ENCODE data around the gene GOLGA8N.

Gene GOLGA8N

GRCh38 chr15:32646291-32646690 lies 53.0 kb downstream of the GOLGA8N start:
- Histone ChIP-seq H3K4me2 (ENCODE audit: low read depth, low read length, poor library complexity, severe bottlenecking) (no peak overlapping the region), H3F3A (ENCODE audit: insufficient read depth) (0 out of 2 replicates have a peak, but pooled peaks cover under 1% of the 10 kb centered on the region), H3K79me2 (ENCODE audit: insufficient read depth, low read length) (no peaks in the 10 kb centered on the region), H3K9ac (ENCODE audit: low read length) (no peak overlapping the region), H3K9me3 (ENCODE audit: insufficient read depth, low read length) (no peaks in the 10 kb centered on the region), H3K4me3 (ENCODE audit: insufficient read depth, low read length, poor library complexity, severe bottlenecking) (no peak overlapping the region), H3K36me3 (ENCODE audit: low read length) (peaks cover 5% of the 10 kb centered on the region; the same call in 1 of the 2 replicates), H3K9me2 (replicated peaks; ENCODE audit: insufficient read depth, low read length) (no peaks in the 10 kb centered on the region), H4K20me1 (ENCODE audit: low read depth, low read length) (no peaks in the 10 kb centered on the region), H2AFZ (ENCODE audit: low read depth, low read length, severe bottlenecking) (no peak overlapping the region), H3K27ac (ENCODE audit: low read depth, low read length) (no peak overlapping the region), H3K27me3 (ENCODE audit: low read length) (no peaks in the 10 kb centered on the region)
- TF ChIP-seq EZH2phosphoT487 (conservative IDR thresholded peaks at IDR 0.05; ENCODE audit: low read length) (no peak), CTCF (IDR thresholded peaks at IDR 0.05; ENCODE audit: insufficient read depth, low read length, poor library complexity, severe bottlenecking) (no peak)

- Histone ChIP-seq H3K27me3 (ENCODE audit: low read length) (no peaks in the 10 kb centered on the region), H3K4me2 (ENCODE audit: low read depth, low read length, poor library complexity, severe bottlenecking) (no peak overlapping the region), H3K4me3 (ENCODE audit: insufficient read depth, low read length, poor library complexity, severe bottlenecking) (no peak overlapping the region), H3K9me2 (replicated peaks; ENCODE audit: insufficient read depth, low read length) (no peaks in the 10 kb centered on the region), H2AFZ (ENCODE audit: low read depth, low read length, severe bottlenecking) (no peak overlapping the region), H3K79me2 (ENCODE audit: insufficient read depth, low read length) (no peaks in the 10 kb centered on the region), H3K27ac (ENCODE audit: low read depth, low read length) (no peak overlapping the region), H3K9ac (ENCODE audit: low read length) (no peak overlapping the region), H4K20me1 (ENCODE audit: low read depth, low read length) (no peaks in the 10 kb centered on the region), H3F3A (ENCODE audit: insufficient read depth) (no peaks in the 10 kb centered on the region), H3K9me3 (ENCODE audit: insufficient read depth, low read length) (no peaks in the 10 kb centered on the region), H3K36me3 (ENCODE audit: low read length) (peaks cover 9% of the 10 kb centered on the region; the same call in 1 of the 2 replicates)
- TF ChIP-seq CTCF (IDR thresholded peaks at IDR 0.05; ENCODE audit: insufficient read depth, low read length, poor library complexity, severe bottlenecking): no peak
- TF ChIP-seq EZH2phosphoT487 (conservative IDR thresholded peaks at IDR 0.05; ENCODE audit: low read length): no peak
Observed at GRCh38 chr15:32649342-32649741, 56.1 kb downstream of the GOLGA8N start.

GRCh38 chr15:32651229-32651837 lies 58.1 kb downstream of the GOLGA8N start:
- peaks cover 9% of the 10 kb centered on the region; the same call in 1 of the 2 replicates for H3K36me3 ChIP-seq (ENCODE audit: low read length)
- H3K79me2 ChIP-seq (ENCODE audit: insufficient read depth, low read length): no peaks in the 10 kb centered on the region
- H3K27ac ChIP-seq (ENCODE audit: low read depth, low read length): no peak overlapping the region
- H3K9me3 ChIP-seq (ENCODE audit: insufficient read depth, low read length): no peaks in the 10 kb centered on the region
- TF ChIP-seq EZH2phosphoT487 (conservative IDR thresholded peaks at IDR 0.05; ENCODE audit: low read length) (no peak), CTCF (IDR thresholded peaks at IDR 0.05; ENCODE audit: insufficient read depth, low read length, poor library complexity, severe bottlenecking) (peak; percentile 72)
- no peak overlapping the region for H3K9ac ChIP-seq (ENCODE audit: low read length)
- H3K4me2 ChIP-seq (ENCODE audit: low read depth, low read length, poor library complexity, severe bottlenecking): no peak overlapping the region
- no peaks in the 10 kb centered on the region for H3F3A ChIP-seq (ENCODE audit: insufficient read depth)
- no peaks in the 10 kb centered on the region for H4K20me1 ChIP-seq (ENCODE audit: low read depth, low read length)
- no peaks in the 10 kb centered on the region for H3K27me3 ChIP-seq (ENCODE audit: low read length)
- H2AFZ ChIP-seq (ENCODE audit: low read depth, low read length, severe bottlenecking): no peak overlapping the region
- no peaks in the 10 kb centered on the region for H3K9me2 ChIP-seq (replicated peaks; ENCODE audit: insufficient read depth, low read length)
- no peak overlapping the region for H3K4me3 ChIP-seq (ENCODE audit: insufficient read depth, low read length, poor library complexity, severe bottlenecking)

All from SU-DHL-6 (cell line).